PC-9 (cell line): ENCODE measurements around the gene MEF2A.

Source experiments
- EZH2 ChIP-seq: fragments of 200-600 bp; sonication (generic); IDR thresholded peaks from 2 replicates; pipeline ENCODE4 v1.8.0; 2017; ENCODE audit warnings: antibody characterized with exemption, low read depth
- TF ChIP-seq, protein P1 (sequence below): fragments of 200-600 bp; sonication (generic); conservative IDR thresholded peaks from 2 replicates; pipeline ENCODE4 v1.6.1; 2017; ENCODE audit warnings: mixed run types, antibody characterized with exemption, mild to moderate bottlenecking, moderate library complexity

DNA sequence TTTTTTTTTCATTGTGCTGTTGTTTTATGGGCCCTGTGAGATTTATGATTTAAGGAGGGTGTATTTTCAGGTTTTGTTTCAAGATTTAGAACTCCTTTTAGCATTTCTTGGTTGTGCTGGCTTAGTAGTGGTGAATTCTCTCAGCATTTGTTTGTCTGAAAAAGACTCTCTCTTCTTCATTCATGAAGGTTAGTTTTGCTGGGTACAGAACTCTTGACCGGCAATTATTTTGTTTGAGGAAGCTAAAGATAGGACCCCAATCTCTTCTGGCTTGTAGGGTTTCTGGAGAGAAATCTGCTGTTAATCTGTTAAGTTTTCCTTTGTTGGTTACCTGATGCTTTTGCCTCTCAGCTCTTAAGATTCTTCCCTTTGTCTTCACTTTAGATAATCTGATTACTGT lies 120.5 kb downstream of the MEF2A start:
- TF ChIP-seq, protein P1, sequence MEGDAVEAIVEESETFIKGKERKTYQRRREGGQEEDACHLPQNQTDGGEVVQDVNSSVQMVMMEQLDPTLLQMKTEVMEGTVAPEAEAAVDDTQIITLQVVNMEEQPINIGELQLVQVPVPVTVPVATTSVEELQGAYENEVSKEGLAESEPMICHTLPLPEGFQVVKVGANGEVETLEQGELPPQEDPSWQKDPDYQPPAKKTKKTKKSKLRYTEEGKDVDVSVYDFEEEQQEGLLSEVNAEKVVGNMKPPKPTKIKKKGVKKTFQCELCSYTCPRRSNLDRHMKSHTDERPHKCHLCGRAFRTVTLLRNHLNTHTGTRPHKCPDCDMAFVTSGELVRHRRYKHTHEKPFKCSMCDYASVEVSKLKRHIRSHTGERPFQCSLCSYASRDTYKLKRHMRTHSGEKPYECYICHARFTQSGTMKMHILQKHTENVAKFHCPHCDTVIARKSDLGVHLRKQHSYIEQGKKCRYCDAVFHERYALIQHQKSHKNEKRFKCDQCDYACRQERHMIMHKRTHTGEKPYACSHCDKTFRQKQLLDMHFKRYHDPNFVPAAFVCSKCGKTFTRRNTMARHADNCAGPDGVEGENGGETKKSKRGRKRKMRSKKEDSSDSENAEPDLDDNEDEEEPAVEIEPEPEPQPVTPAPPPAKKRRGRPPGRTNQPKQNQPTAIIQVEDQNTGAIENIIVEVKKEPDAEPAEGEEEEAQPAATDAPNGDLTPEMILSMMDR: no peak
- no peak for TF ChIP-seq EZH2
